Renal cortical epithelial cell (primary cell): ENCODE data around the gene FAM222B. TPM values are rescaled to one million over a fixed set of nuclear protein-coding genes. Genes with fewer than 3 reads are reported as not detected.

ENCODE experiments used
- DNase-seq: peaks from one replicate; pipeline ENCODE4 v3.0.0-alpha.2; 2011; ENCODE audit warnings: low read depth
- total RNA-seq: library from RNA; depleted of rRNA; stranded (reverse); fragments of >200 nt; gene quantifications from 2 replicates; pipeline ENCODE4 v1.2.3, GENCODE V29; 2014

Gene FAM222B
- total RNA-seq, 1 donor from 2014 or later, result 14.9 TPM

DNA sequence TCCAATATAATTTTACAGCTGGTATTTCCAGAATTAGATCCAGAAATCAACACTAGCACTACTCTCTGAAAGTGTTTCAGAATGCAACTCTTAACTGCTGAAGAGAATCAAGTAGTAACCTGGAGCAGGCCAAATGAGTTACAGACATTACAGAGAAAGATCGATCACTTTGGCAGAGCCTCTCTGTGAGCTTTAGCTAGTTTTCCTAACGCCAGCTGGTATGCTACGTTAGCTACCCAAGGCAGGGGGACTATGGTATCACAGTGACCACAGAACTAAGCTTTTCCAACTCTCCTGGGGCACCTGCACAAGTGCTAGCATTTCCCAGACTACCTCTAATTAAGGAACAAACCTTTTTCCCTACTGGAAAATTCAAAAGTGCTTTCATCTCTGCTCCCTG lies 68.4 kb downstream of the FAM222B start:
- no peak for DNase-seq

- DNase-seq, result no peak
Observed at GRCh38 chr17:28773736-28774135, 68.9 kb downstream of the FAM222B start.

GRCh38 chr17:28765038-28765437 lies 77.6 kb downstream of the FAM222B start:
- no peak for DNase-seq

GRCh38 chr17:28763804-28764266 lies 78.8 kb downstream of the FAM222B start:
- peak; percentile 72 for DNase-seq

GRCh38 chr17:28763137-28763799 lies 79.3 kb downstream of the FAM222B start:
- DNase-seq, result no peak

GRCh38 chr17:28760601-28761562 lies 81.7 kb downstream of the FAM222B start:
- DNase-seq, result peak; percentile 61

DNA sequence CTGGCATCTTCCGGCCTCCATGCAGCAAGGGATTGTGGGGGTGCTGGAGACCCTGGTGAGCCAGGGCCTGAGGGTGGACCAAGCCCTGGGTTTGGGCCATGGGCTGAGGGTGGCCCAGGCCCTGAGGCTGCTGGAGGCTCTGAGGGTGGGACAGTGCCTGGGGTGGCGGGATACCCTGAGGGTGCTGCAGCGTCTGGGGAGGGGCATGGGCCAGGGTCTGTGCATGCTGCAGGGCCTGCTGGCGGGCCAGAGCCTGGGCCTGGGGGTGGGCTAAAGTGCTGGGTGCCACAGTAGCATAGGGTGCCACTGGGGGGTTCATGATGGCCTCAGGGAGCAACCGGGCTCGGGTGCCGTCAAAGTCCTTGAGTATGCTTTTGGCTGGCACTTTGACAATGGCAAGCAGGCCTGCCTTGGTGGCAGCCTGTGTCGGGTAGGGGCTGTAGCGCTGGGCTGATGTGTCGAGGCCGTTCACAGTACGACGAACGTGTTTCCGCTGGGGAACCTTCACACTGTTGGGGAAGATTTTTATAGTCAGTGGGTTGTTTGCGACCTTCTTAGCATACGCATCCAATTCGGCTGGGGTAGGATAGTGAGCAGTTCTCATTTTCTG lies 83.2 kb downstream of the FAM222B start:
- no peak for DNase-seq

GRCh38 chr17:28758411-28759121 lies 84.0 kb downstream of the FAM222B start:
- no peak for DNase-seq

DNA sequence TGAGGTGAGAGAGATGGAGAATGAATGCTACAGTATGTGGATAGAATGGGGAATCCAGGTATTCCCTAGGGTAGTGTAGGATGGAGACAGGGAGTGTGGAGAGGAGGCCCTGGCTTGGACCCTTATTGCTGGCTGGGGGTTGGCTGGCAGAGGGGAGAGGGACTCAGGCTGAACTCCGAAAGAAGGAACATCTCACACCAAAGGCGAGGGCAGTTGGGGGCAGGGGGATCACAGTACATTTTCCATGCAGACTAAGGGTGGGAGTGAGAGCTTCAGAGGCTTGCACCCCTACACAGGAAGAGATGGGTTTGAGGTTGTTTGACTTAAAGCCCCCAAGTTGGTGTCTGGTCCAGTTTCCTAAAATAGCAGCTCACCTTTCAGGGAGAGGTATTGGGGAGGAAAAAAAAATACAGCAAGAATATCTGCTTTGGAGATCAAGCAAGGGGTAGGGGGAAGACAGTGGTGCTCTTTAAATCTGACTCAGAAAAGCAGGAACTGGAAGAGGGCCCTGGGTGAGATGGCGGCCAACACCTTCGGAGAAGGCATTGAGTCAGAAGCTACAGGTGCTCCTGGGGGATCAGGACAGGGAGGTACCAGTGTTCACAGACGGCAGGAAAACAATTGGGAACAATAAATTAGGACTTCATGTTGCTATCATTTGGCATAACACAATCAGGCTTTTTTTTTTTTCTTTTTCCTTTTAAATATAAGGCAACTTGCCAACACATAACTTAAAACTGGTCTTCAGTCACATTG lies 86.4 kb downstream of the FAM222B start:
- no peak for DNase-seq

DNA sequence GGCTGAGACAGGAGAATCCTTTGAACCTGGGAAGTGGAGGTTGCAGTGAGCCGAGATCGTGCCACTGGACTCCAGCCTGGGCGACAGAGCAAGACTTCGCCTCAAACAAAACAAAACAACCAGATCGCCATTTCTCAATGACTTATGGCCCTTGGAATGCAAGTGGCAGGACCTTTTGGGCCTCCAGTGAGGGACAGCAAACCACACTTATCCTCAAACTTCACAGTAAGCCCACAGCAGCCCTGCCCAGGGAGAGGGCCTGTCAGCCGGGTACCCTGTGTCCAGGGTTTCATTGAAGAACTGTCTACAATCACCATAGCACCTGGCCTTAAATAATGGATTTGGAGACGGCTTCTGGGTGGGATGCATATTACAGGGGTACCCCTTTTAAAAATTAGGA lies 87.1 kb downstream of the FAM222B start:
- DNase-seq, result peak; percentile 45

DNA sequence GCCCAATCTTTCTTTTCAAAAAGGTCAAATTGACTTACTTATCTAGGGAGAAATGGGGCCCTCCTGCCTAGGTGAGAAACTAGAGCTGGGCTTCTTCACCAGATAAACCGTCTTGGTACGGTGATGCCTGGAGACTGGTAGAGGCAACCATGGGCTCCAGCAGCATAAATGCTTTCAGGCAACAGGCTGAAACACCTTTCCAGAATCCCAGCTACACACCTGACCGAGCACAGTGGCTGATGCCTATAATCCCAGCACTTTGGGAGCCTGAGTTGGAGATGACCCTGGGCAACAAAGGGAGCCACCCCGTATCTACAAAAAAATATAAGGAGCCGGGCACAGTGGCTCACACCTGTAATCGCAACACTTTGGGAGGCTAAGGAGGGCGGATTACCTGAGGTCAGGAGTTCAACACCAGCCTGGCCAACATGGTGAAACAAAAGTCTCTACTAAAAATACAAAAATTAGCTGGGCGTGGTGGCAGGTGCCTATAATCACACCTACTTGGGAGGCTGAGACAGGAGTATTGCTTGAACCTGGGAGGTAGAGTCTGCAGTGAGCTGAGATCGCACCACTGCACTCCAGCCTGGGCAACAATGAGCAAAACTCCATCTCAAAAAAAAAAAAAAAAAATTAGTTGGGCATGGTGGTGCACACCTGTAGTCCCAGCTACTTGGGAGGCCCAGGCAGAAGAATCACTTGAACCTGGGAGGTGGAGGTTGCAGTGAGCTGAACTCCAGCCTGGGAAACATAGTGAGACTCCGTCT lies 90.8 kb downstream of the FAM222B start:
- DNase-seq, result no peak

DNA sequence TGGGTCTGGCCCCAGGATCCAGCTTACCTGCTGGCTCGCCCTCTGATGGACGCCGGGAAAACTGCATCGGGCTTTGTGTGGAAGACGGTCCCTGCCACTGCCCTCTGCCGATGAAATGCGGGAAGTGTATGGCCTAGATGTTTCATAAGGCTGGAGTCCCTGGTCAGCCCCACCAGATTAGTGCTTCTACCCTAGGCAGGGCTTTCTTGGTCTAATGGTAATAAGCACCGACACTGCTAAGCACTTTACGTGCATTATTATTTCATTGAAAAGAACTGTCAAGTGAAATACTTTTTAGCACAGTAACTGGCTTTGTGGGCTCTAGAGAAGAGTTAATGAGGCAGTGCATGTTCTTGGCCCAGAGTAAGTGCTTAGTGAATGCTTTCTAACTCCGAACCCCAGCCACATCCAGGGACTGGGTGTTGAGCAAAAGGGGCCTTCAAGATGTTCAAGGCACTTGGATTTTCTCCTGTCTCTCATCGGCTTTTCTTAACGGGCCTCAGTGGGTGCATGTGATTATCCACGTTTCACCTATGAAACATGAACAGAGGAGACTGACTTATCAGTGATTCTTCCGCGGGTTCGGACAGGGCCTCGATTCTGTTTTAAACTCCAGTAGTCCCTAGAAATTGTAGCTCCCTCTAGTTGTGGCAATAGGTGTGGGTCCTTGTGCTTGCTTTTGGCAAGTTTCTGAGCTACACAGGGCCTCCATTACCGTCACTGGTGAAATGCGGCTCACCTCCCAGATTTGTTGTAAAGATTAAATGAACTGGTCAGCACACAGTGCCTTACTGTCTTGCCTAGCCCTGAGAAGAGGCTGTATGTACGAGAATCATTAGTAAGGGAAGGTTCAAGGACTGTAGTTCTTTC lies 92.2 kb downstream of the FAM222B start:
- peak; percentile 82 for DNase-seq

DNA sequence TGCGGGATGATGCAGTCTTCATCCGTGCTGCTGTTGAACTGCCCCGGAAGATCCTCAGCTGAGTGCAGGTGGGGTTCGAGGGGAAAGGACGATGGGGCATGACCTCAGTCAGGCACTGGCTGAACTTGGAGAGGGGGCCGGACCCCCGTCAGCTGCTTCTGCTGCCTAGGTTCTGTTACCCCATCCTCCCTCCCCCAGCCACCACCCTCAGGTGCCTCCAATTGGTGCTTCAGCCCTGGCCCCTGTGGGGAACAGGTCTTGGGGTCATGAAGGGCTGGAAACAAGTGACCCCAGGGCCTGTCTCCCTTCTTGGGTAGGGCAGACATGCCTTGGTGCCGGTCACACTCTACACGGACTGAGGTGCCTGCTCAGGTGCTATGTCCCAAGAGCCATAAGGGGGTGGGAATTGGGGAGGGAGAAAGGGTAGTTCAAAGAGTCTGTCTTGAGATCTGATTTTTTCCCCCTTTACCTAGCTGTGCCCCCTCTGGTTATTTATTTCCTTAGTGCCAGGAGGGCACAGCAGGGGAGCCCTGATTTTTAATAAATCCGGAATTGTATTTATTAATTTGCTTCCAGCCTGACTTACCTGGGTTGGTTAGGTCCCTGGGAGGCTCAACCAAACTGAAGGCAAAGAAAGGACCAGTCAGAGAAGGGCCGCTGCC lies 92.9 kb downstream of the FAM222B start:
- DNase-seq, result no peak

- DNase-seq, result no peak
Observed at GRCh38 chr17:28748852-28749515, 93.6 kb downstream of the FAM222B start.

GRCh38 chr17:28747801-28748750 lies 94.5 kb downstream of the FAM222B start:
- no peak for DNase-seq

- peak; percentile 70 for DNase-seq
Observed at GRCh38 chr17:28747051-28747691, 95.4 kb downstream of the FAM222B start.
